Activated CD8-positive, alpha-beta memory T cell treated with anti-CD3 and anti-CD28 coated beads for 36 hours (primary cell): Measurements from ENCODE around the gene ALAD. TPM values are rescaled to one million over a fixed set of nuclear protein-coding genes. Genes with fewer than 3 reads are reported as not detected.

Experiments
- CTCF ChIA-PET: fragments of 350-600 bp; sonication (Branson Sonifier 250); formaldehyde crosslinking; loops from one replicate; lab custom pipeline; 2021; ENCODE audit warnings: antibody characterized with exemption; lab: Charles Lee
- POLR2A ChIA-PET: fragments of 350-600 bp; sonication (Branson Sonifier 250); formaldehyde crosslinking; loops from one replicate; lab custom pipeline; 2021; ENCODE audit warnings: antibody characterized with exemption; lab: Charles Lee
- total RNA-seq, 2 experiments: library from RNA; stranded (reverse); gene quantifications; one replicate each; pipeline ENCODE4 v1.2.3, GENCODE V29; 2021

ALAD gene
- total RNA-seq, 2 experiments from 2014 or later = 18.2 to 20.1 TPM

GRCh38 chr9:113340011-113340699 lies 60.9 kb downstream of the ALAD start, which contains the start of gene WDR31:
WDR31 (minus strand) TSS chr9:113340275; CDS start chr9:113332022, 8,253 bp downstream.
- POLR2A ChIA-PET = interaction anchor here (0.7 to 1.8 kb wide), 6 partner anchors 10 to 65 kb away, joined by 3 to 7 read pairs (median 4); partner anchors contain the start of gene HDHD3
- CTCF ChIA-PET = interaction anchor here (0.8 to 1.7 kb wide), 7 partner anchors 10 to 65 kb away, joined by 3 to 7 read pairs (median 3); no protein-coding TSS in a partner anchor

GRCh38 chr9:113337714-113338113 lies 63.4 kb downstream of the ALAD start:
- CTCF ChIA-PET = no interaction called here
- POLR2A ChIA-PET = no interaction called here

Other genes starting within 250 kb of the ALAD start
- gene FKBP15, start 180.0 kb downstream of the ALAD start, total RNA-seq = 10 to 100 TPM; 32.6 to 32.8 TPM
- 10 to 100 TPM; 16.0 to 16.5 TPM for gene SLC31A1, start 179.7 kb downstream of the ALAD start, total RNA-seq
- gene CDC26, start 125.7 kb downstream of the ALAD start, total RNA-seq = 10 to 100 TPM; 44.5 to 50.0 TPM
- 10 to 100 TPM; 68.8 to 72.4 TPM for gene PRPF4, start 125.6 kb downstream of the ALAD start, total RNA-seq
- not detected for gene RNF183, start 97.9 kb downstream of the ALAD start, total RNA-seq
- 1 to 10 TPM; 1.9 to 2.6 TPM for gene WDR31, start 61.0 kb downstream of the ALAD start, total RNA-seq
- 1 to 10 TPM; 5.0 to 6.1 TPM for gene BSPRY, start 51.7 kb downstream of the ALAD start, total RNA-seq
- gene HDHD3, start 24.3 kb downstream of the ALAD start, total RNA-seq = 10 to 100 TPM; 13.5 to 13.8 TPM
- gene POLE3, start 9.4 kb upstream of the ALAD start, total RNA-seq = 10 to 100 TPM; 83.4 to 87.1 TPM
- under 1 TPM; 0.67 to 0.91 TPM for gene C9orf43, start 9.5 kb upstream of the ALAD start, total RNA-seq
- 100 to 1,000 TPM; 116 to 122 TPM for gene RGS3, start 62.4 kb upstream of the ALAD start, total RNA-seq